H1 (cell line): ENCODE results near the gene HMGN1. TPM values are rescaled to one million over a fixed set of nuclear protein-coding genes. Genes with fewer than 3 reads are reported as not detected.

Experiments
- CEBPB ChIP-seq: IDR thresholded peaks from 2 replicates; pipeline ENCODE4 v1.6.1; 2012; ENCODE audit warnings: low read depth, low read length
- CHD7 ChIP-seq: fragments of 300-600 bp; sonication (generic); IDR thresholded peaks from 2 replicates; pipeline ENCODE4 v1.7.1; 2012; ENCODE audit warnings: low read length, moderate library complexity, mild to moderate bottlenecking, inconsistent platforms; ENCODE audit not compliant: insufficient replicate concordance
- MAFK ChIP-seq: IDR thresholded peaks from 2 replicates; pipeline ENCODE4 v1.6.1; 2012; ENCODE audit warnings: low read depth, mild to moderate bottlenecking, improper control_type of control experiment, low read length
- RFX5 ChIP-seq: IDR thresholded peaks from 2 replicates; pipeline ENCODE4 v1.6.1; 2011; ENCODE audit warnings: low read depth, low read length, improper control_type of control experiment, borderline replicate concordance
- SP1 ChIP-seq: IDR thresholded peaks from 2 replicates; pipeline ENCODE4 v1.6.1; 2011; ENCODE audit warnings: low read depth, low read length
- SP2 ChIP-seq: IDR thresholded peaks from 2 replicates; pipeline ENCODE4 v1.6.1; 2012; ENCODE audit warnings: mild to moderate bottlenecking, low read length, inconsistent platforms
- polyA plus RNA-seq, 7 experiments: library from polyadenylated mRNA; depleted of rRNA in 3 of 7; stranded (reverse) in 5 of 7; unstranded in 2 of 7; fragments of >200 nt in 5 of 7; fragments of 200-250 nt in 2 of 7; gene quantifications; 1 replicate in 5 of 7; 2 replicates in 1 of 7; 4 replicates in 1 of 7; pipeline versions ENCODE4 v1.2.1 to v1.2.3, GENCODE V29; 2011 to 2013; ENCODE audit warnings: missing spikeins in 2 of 7, mixed read lengths in 2 of 7
- total RNA-seq: library from RNA; stranded (reverse); fragmentation: NEBNext Ultra II Directional; extraction: Animal tissue kit (Norgen Biotek cat#: 25700); gene quantifications from 2 replicates; pipeline ENCODE4 v1.2.1, GENCODE V29; 2021
- TF ChIP-seq, protein P1 (sequence below): IDR thresholded peaks from 2 replicates; pipeline ENCODE4 v1.6.1; 2011; ENCODE audit warnings: low read depth, mild to moderate bottlenecking, low read length; ENCODE audit not compliant: insufficient read depth

The HMGN1 gene
- total and polyA plus RNA-seq, 2 of the 8 experiments (the other 6 are each of a cell fraction or from before 2014, with no cell fraction given), result 279 to 505 TPM

- TF ChIP-seq, protein P1, sequence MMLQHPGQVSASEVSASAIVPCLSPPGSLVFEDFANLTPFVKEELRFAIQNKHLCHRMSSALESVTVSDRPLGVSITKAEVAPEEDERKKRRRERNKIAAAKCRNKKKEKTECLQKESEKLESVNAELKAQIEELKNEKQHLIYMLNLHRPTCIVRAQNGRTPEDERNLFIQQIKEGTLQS, result no peak
- TF ChIP-seq RFX5 (no peak), SP1 (no peak), MAFK (no peak), CEBPB (no peak), CHD7 (no peak), SP2 (no peak)
Observed at GRCh38 chr21:39346671-39347331, 2.1 kb downstream of the HMGN1 start (continued).
